Heart left ventricle (tissue), 13 donors: ENCODE data around the gene MAPK10.

Source experiments
- POLR2A ChIP-seq, 2 donors: fragments of 450-650 bp; IDR thresholded peaks; one replicate each; pipeline ENCODE4 v1.6.1; 2017; ENCODE audit warnings: antibody characterized with exemption in 2 of 2, mild to moderate bottlenecking in 2 of 2, moderate library complexity in 2 of 2
- TF ChIP-seq, protein P1 (sequence below), 12 donors: fragments of 200-600 bp; sonication (generic) in 4 of 12; IDR thresholded peaks; one replicate each; pipeline versions ENCODE4 v1.5.0 to v1.8.0; 2018 to 2022; ENCODE audit warnings: antibody characterized with exemption in 12 of 12, mild to moderate bottlenecking in 5 of 12
- donor health status: ischemic (EF 13 %, LVEDD 7.1; RV severe dilation, severe dysfunction).
- donor health status: DM: no; HTN: yes; CAD: no.
- donor health status: DM: no; HTN: no; CAD: no.
- donor health status: ischemic (EF 25% LVEDD 6.9; RV normal size, moderate dysfunction).
- donor health status: ischemic (EF 25% LVEDD 5.7; RV mildly dilated, moderate dysfunction).
- donor health status: ischemic (EF 35%, LVEDD 5.7; RV mildly dilated, moderate dysfunction).
- donor health status: nonischemic (EF 11% LVEDD 7.7; RV severe dilation, severe dysfunction).
- donor health status: DM: yes; HTN: yes; CAD: no.
- donor health status: PGD.
- donor health status: ischemic (EF 29% LVEDD 5.4; RV normal size, mild dysfunction).
- donor health status: nonischemic (EF 23%, LVEDD 6.1; RV moderate dilation, normal function).

DNA sequence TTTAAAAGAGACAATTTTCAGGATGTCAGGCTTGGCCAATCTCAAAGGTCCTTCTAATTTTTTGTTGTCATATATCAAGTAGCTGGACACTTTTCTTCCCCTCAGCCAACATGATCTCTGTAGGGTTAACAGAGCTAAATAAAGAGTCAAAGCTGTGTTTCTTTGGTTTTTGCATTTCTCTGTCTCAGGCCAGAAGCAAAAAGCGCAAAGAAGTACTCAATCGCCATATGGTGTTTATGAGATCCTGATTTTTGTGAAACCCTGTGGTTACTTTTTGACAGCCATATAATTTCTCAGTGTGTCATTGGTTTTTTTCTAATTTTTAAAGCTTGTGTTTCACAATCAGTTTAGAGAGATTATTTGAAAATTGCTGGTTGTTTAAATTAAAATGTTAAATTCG is 111.9 kb downstream of the MAPK10 start:
- TF ChIP-seq, protein P1, sequence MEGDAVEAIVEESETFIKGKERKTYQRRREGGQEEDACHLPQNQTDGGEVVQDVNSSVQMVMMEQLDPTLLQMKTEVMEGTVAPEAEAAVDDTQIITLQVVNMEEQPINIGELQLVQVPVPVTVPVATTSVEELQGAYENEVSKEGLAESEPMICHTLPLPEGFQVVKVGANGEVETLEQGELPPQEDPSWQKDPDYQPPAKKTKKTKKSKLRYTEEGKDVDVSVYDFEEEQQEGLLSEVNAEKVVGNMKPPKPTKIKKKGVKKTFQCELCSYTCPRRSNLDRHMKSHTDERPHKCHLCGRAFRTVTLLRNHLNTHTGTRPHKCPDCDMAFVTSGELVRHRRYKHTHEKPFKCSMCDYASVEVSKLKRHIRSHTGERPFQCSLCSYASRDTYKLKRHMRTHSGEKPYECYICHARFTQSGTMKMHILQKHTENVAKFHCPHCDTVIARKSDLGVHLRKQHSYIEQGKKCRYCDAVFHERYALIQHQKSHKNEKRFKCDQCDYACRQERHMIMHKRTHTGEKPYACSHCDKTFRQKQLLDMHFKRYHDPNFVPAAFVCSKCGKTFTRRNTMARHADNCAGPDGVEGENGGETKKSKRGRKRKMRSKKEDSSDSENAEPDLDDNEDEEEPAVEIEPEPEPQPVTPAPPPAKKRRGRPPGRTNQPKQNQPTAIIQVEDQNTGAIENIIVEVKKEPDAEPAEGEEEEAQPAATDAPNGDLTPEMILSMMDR (IDR thresholded peaks at IDR 0.05), result no peak
- TF ChIP-seq POLR2A (IDR thresholded peaks at IDR 0.05), result no peak
